Stimulated activated CD4-positive, alpha-beta T cell treated with anti-CD3 and anti-CD28 coated beads, Interleukin-15, amount 100 ng/mL, for 24 hours (primary cell): ENCODE measurements around the gene CAPZA2.
"Not testable (repeated sequence)": the region's sequence is repeated elsewhere in the genome, so short reads cannot be mapped to it uniquely, and the experiment has no call there.

Experiments used
- DNase-seq: peaks from one replicate; pipeline ENCODE4 v3.0.0-alpha.2; 2020

Gene CAPZA2

DNA sequence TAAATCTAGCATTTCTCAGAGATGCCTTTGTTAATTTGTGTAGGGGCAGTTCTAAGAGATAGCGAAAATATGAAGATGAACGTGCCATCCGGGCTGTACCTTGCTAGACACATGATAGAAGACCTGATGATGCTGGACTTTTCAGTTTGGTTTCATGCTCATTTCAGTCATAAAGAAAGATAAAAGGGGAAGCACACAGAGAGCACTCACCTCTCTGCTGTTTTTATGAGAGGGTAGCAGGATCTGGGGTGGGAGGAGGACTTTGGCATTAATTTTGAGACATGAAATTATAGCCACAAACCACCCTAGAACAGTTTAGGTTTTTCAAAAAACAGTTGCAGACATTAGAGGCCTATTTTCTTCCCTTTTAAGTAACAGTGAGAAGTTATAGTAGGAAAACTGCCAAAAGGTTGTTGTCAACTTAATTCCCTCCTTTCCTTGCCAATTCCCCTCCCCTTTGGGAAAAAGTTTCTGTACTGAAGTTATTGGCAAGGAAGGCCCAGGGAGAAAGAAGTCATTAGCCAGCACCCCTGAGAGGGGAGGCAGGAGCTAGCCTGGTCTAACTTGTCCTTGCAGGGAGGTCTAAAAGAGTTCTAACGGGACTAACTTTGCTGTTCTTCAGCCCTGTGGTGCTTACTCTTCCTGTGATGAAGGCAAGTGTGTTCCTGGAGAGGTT, 93.6 kb downstream of the CAPZA2 start:
- DNase-seq = peak; percentile 6

DNA sequence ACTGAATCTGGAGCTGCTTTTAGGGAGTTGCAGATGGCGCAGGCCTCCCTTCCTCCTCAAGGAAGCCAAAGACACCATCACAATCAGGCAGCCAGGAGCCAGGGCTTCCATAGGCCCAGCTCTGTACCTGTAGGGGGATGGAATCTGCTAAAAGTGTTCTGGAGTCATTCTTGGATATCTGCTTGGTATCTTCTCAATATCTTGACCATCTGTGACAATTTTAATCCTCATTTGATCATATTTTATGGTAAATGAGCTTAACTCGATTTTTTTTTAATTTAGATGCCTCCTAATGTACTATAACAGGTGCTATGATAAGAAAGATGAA, 94.1 kb downstream of the CAPZA2 start:
- no peak for DNase-seq

DNA sequence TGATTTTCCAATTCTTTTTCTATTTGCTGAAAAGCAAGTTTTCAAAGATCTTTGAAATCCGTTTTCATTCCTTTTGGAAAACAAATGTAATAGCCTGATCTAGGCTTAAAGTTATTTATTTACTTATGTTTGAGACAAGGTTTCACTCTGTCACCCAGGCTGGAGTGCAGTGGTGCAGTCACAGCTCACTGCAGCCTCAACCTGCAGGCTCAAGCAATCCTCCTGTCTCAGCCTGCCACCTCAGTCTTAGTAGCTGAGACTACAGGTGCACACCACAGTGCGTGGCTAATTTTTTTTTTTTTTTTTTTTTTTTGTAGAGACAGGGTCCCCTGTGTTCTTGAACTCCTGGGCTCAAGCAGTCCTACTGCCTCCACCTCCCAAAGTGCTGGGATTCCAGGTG, 95.5 kb downstream of the CAPZA2 start:
- DNase-seq = no peak

DNA sequence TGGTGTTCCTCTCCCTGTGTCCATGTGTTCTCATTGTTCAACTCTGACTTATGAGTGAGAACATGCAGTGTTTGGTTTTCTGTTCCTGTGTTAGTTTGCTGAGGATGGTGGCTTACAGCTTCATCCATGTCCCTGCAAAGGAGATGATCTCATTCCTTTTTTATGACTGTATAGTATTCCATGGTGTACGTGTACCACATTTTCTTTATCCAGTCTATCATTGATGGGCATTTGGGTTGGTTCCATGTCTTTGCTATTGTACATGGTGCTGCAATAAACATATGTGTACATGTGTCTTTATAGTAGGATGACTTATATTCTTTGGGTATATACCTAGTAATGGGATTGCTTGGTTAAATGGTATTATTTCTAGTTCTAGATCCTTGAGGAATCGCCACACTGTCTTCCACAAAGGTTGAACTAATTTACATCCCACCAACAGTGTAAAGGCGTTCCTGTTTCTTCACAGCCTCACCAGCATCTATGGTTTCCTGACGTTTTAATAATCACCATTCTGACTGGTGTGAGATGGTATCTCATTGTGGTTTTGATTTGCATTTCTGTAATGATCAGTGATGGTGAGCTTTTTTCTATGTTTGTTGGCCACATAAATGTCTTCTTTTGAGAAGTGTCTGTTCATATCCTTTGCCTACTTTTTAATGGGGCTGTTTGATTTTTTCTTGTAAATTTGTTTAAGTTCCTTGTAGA, 99.7 kb downstream of the CAPZA2 start:
- DNase-seq = not testable (repeated sequence)

DNA sequence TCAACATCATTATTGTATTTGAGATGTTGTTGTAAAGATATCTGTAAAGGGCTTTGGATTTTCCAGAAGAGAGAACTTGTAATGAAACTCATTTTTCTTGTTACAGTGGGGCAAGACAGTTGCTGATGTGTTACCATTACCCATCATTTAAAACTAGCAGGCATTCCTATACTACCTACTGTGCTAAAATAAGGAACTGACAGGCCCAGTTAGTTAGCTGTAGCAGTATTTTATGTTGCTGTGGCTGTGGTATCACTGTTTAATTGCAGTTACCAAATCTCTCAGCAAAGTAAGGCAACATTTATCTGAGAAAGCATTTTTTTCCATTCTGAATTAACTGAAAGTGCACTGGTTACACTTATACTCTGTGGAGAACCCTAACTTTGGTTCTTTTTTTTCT, 100.8 kb downstream of the CAPZA2 start:
- no peak for DNase-seq

DNA sequence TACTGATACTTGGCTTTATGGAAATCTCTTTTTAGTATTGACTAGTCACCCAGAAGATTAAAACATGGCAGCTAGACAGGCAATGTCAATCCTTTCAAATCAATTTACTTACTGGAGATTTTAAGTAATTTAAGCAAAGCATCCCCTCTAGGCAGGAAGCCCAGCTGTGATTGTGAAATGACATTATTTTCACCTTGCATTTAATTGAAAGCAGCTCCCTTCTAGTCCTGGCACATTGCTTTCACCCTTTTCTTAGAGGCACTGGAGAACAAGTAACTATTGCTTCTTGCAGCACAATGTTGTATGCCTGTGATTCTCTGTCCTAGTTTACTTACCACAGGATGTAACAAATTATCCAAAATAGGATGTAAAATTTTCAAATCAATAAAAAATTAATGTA, 104.2 kb downstream of the CAPZA2 start:
- DNase-seq = no peak

DNA sequence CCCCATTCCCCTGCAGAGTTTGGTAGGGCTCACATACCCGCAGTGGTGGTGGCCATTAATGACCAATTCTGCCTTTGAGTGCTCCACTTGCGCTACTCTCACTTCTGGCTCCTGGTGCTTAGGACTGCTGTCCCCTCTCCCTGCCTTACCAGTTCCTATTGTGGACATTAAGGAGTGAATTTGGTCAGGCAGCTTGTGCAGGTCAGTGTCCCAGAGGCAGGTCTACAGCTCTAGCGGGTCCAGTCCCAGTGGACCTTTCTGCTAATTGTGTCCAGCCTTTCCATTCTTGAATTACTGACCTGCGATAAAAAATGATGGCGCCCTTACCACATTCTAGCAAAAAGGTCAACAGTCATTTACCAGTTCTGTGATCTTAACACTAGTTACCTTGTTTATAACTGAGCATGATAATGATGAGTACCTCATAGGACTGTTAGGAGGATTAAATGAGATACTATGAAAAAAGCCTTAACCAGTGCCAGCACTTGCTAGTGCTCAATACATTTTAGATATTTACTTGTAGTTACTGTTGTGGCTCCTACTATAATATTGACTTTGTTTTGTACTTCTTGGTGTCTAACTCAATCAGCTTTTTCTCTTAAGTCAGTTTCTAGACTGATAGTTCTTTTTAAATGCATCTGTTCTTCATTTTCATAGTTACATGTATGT, 105.0 kb downstream of the CAPZA2 start:
- no peak for DNase-seq

DNA sequence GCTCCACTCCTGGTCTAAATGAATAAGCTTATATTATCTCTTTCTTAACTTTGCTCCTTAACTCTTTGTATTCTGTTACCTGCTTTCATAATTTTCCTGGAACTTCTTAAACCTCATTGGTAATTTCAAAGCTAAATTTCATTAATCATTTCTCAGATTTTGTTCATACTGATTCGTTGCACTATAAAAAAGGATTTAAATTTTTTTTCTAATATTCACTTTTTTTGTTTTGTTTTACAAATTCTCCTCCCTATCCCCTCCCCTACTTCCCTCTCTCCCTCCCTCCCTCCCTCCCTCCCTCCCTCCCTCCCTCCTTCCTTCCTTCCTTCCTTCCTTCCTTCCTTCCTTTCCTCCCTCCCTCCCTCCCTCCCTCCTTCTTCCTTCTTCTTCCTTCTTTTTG, 105.6 kb downstream of the CAPZA2 start:
- DNase-seq = no peak

DNA sequence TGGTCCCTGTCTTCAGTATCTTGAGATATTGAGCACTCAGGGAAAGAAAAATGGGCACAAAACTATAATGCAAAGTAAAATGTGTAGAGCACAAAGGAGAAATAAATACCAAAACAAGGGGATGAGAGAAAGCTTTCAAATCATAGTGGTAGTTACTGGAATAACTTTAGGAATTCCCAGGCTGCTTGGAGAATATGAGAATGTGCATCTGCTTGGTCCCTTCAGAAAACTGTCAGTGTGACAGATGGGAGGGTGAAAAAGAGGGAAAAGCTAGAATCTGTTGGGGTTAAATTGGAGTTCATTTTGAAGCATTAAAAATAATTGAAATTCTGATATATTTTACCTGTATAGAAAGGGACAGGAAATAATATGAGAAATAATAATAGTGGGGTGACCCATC, 106.2 kb downstream of the CAPZA2 start:
- no peak for DNase-seq

DNA sequence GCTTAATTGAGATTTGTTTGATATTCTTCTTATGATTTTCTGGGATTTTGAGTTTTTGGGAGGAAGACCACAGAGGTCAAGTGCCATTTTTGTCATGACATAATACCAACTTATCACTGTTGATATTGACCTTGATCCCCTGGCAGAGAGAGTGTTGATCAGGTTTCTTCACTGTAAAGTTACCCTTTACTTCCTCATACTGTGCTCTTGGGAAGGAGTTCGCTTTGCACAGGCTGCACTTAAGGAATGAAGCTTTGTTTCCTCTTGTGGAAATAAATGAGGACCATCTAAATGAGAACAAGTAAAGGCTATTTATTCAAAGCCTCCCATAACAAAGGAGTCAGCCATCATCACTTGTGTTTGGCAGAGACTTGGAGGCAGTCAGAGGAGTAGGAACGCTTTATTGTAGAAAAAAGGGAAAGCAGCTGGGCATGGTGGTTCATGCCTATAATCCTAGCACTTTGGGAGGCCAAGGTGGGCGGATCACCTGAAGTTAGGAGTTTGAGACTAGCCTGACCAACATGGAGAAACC, 107.0 kb downstream of the CAPZA2 start:
- DNase-seq = no peak

DNA sequence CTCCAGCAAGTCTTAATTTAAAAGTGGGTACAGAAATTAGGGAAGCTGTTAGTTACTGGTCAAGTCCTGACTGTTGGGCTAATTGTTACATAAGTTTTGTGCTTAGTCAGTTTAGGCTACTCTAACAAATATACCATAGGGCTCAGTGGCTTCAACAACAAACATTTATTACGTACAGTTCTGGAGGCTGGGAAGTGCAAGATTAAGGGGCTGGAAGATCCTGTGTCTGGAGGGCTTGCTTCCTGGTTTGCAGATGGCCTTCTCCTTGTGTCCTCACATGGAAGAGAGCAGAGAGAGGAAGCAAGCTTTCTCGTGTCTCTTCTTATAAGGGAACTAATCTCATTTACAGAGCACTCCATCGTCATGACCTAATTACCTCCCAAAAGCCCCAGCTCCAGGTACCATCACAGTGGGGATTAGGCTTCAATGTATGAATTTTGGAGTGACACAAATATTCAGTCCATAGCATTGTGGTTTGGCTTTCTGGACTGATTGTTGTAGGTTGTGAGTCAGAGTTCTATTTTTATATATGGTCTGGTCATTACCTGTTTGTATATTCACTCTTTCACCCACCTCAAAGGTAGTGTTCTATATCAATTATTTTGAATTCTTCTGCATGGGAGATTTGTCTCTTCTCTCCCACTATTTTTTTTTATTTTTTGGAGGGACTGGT, 108.0 kb downstream of the CAPZA2 start:
- no peak for DNase-seq

DNA sequence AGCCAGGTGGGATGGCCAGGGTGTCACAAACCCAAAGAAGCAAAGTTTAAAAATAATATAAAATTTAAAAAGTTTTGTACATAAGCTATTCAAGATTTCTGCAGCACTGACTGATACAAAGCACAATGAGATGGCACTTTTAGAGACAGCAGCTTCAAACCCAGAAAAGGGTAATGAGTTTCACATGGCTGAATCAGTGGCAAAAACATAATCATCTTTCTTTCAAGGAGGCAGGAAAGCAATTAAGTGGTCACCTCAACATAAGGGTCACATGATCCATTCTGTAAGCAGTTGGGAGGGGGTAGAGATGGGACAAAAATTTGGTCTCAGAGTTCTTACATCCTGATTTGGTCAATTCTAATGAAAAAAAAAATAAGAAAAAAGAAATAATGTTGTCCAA, 108.8 kb downstream of the CAPZA2 start:
- not testable (repeated sequence) for DNase-seq
